ENCODE measurements around the gene VRK1.

- no peak for TF ChIP-seq EP300 (IDR thresholded peaks at IDR 0.05; ENCODE audit: low read depth)
- no peak for TF ChIP-seq CTCF (IDR thresholded peaks at IDR 0.05)
These were observed 11.6 kb downstream of the VRK1 start for GRCh38 chr14:96808619-96809406.

Measured in transverse colon (tissue), 3 donors.